Activated T-cell treated with anti-CD3 and anti-CD28 coated beads, Interleukin-2, amount 50 U/mL, for 4 hours (primary cell): ENCODE data around the gene UBAC2. TPM values are rescaled to one million over a fixed set of nuclear protein-coding genes. Genes with fewer than 3 reads are reported as not detected.

Experiments used
- ATAC-seq, 2 donors: fragments of 200-7000 bp; cut with Tn5 transposase; one replicate each; pipeline ENCODE4 v1.10.0; 2021
- DNase-seq: peaks from one replicate; pipeline ENCODE4 v3.0.0-alpha.2; 2020
- H3K27me3 Mint-ChIP-seq: one replicate; pipeline ENCODE4 v1.8.0; 2021; ENCODE audit warnings: low read depth, mixed read lengths
- H3K36me3 Mint-ChIP-seq: one replicate; pipeline ENCODE4 v1.8.0; 2022; ENCODE audit warnings: mixed read lengths; ENCODE audit not compliant: insufficient read depth
- H3K4me1 Mint-ChIP-seq: one replicate; pipeline ENCODE4 v1.8.0; 2021; ENCODE audit warnings: low read depth, mixed read lengths
- H3K4me3 Mint-ChIP-seq: one replicate; pipeline ENCODE4 v1.8.0; 2021; ENCODE audit warnings: mild to moderate bottlenecking, moderate library complexity, mixed read lengths
- H3K9me3 Mint-ChIP-seq: one replicate; pipeline ENCODE4 v1.8.0; 2021; ENCODE audit warnings: mixed read lengths
- total RNA-seq, 3 donors: library from RNA; stranded (reverse); gene quantifications; one replicate each; pipeline ENCODE4 v1.2.1, GENCODE V29; 2021

UBAC2 gene
- total RNA-seq, 3 donors from 2014 or later: 48.5 to 50.4 (median 49.1) TPM

GRCh38 chr13:99301913-99302636 is 101.4 kb downstream of the UBAC2 start:
- H3K4me1 Mint-ChIP-seq: peaks cover 75% of the 10 kb centered on the region
- ATAC-seq: no peak
- peak overlapping the region; percentile 94 for H3K4me3 Mint-ChIP-seq
- no peaks in the 10 kb centered on the region for H3K9me3 Mint-ChIP-seq
- peaks cover 33% of the 10 kb centered on the region for H3K36me3 Mint-ChIP-seq
- H3K27me3 Mint-ChIP-seq: no peaks in the 10 kb centered on the region
- no peak for DNase-seq

- DNase-seq (no peak), ATAC-seq (no peak)
- Mint-ChIP-seq H3K4me1 (peaks cover 75% of the 10 kb centered on the region), H3K27me3 (no peaks in the 10 kb centered on the region), H3K9me3 (no peaks in the 10 kb centered on the region), H3K4me3 (peak overlapping the region; percentile 94), H3K36me3 (peaks cover 30% of the 10 kb centered on the region)
Measured at GRCh38 chr13:99302637-99303505, 102.2 kb downstream of the UBAC2 start.

GRCh38 chr13:99303863-99304521 is 103.3 kb downstream of the UBAC2 start:
- peak; percentile 4 to 15 for ATAC-seq
- Mint-ChIP-seq H3K36me3 (peaks cover 34% of the 10 kb centered on the region), H3K4me1 (peaks cover 75% of the 10 kb centered on the region), H3K4me3 (peak overlapping the region; percentile 94), H3K27me3 (no peaks in the 10 kb centered on the region), H3K9me3 (no peaks in the 10 kb centered on the region)
- peak; percentile 37 for DNase-seq

DNA sequence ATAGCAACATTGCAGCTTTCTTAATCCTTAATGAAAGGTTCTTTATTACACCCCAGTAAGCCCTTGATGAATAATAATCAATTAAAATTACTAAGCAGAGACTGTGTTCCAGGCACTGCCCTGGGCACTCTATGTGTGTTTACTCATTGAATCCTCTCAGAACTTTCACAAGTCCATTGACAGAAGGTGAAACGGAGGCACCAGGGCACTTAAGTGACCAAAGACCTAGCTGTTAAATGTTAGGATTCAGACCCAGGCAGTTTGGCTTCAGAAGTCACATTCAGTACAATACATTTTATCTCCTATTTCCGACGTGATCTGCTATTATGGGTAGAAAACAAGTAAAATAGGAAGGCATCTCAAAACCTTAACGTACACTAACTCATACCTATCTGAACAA is 103.9 kb downstream of the UBAC2 start:
- H3K4me1 Mint-ChIP-seq: peaks cover 76% of the 10 kb centered on the region
- peaks cover 32% of the 10 kb centered on the region for H3K36me3 Mint-ChIP-seq
- DNase-seq (no peak), ATAC-seq (no peak)
- H3K27me3 Mint-ChIP-seq: no peaks in the 10 kb centered on the region
- H3K4me3 Mint-ChIP-seq: peak overlapping the region; percentile 94
- no peaks in the 10 kb centered on the region for H3K9me3 Mint-ChIP-seq

GRCh38 chr13:99305158-99305557 is 104.5 kb downstream of the UBAC2 start:
- H3K4me3 Mint-ChIP-seq: peak overlapping the region; percentile 94
- DNase-seq: no peak
- H3K9me3 Mint-ChIP-seq: no peaks in the 10 kb centered on the region
- ATAC-seq: no peak
- H3K4me1 Mint-ChIP-seq: peaks cover 76% of the 10 kb centered on the region
- no peaks in the 10 kb centered on the region for H3K27me3 Mint-ChIP-seq
- H3K36me3 Mint-ChIP-seq: peaks cover 29% of the 10 kb centered on the region

DNA sequence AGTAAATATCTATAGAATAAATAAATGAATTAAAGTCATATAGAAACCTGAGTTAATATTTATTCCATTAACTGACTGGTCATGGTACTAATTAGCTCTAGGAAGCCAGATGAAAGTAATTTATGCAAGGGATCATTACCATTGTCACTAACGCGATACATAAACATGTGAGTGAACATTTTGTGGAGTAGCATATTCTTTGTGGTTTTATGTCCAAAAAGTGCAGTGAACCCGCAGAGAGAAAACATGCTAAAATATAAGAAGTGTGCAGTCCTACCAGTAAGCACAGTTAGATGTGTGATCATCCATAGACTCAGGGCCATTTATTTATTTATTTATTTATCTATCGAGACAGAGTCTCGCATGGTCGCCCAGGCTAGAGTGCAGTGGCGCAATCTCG is 104.9 kb downstream of the UBAC2 start:
- no peaks in the 10 kb centered on the region for H3K27me3 Mint-ChIP-seq
- ATAC-seq: no peak
- H3K9me3 Mint-ChIP-seq: no peaks in the 10 kb centered on the region
- peak overlapping the region; percentile 94 for H3K4me3 Mint-ChIP-seq
- H3K4me1 Mint-ChIP-seq: peaks cover 76% of the 10 kb centered on the region
- DNase-seq: no peak
- H3K36me3 Mint-ChIP-seq: peaks cover 28% of the 10 kb centered on the region

DNA sequence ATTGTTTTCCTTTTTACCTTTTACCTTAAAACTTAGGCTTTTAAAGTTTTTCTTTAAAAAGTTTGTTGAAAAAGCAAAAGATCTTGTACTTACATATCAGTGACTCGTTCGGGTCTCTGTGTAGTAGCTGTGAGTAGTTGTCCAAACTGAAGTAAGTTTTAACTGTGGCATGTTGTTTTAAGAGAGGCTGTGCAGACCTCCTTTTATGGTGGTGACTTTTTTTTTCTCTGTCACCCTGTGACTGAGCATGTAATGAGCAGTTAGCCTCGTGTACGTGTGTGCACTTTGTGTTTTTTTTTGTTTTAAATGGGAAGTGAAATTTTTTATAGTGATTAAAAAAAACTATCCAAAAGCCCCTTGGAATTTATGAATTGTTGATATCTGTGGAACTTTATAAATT is 106.6 kb downstream of the UBAC2 start, which contains the start of gene GPR183:
Gene GPR183, minus strand, starts transcription at position 153 of the 400 bp plus-strand sequence. CDS start 11,254 bp downstream, outside the sequence.
- Mint-ChIP-seq H3K4me1 (peaks cover 82% of the 10 kb centered on the region), H3K36me3 (peaks cover 29% of the 10 kb centered on the region), H3K27me3 (no peaks in the 10 kb centered on the region), H3K9me3 (no peaks in the 10 kb centered on the region), H3K4me3 (peak within 1 kb of the TSS; percentile 94)
- DNase-seq (no peak), ATAC-seq (peak; percentile 28 to 37)

GRCh38 chr13:99307648-99308339 is 107.1 kb downstream of the UBAC2 start:
- Mint-ChIP-seq H3K4me3 (peak overlapping the region; percentile 94), H3K27me3 (no peaks in the 10 kb centered on the region), H3K36me3 (peaks cover 32% of the 10 kb centered on the region), H3K4me1 (peaks cover 81% of the 10 kb centered on the region), H3K9me3 (no peaks in the 10 kb centered on the region)
- DNase-seq: peak; percentile 52
- peak; percentile 85 to 86 for ATAC-seq

GRCh38 chr13:99308471-99309087 is 107.9 kb downstream of the UBAC2 start:
- ATAC-seq (no peak), DNase-seq (no peak)
- Mint-ChIP-seq H3K27me3 (no peaks in the 10 kb centered on the region), H3K4me1 (peaks cover 81% of the 10 kb centered on the region), H3K9me3 (no peaks in the 10 kb centered on the region), H3K36me3 (peaks cover 34% of the 10 kb centered on the region), H3K4me3 (peak overlapping the region; percentile 94)

- DNase-seq (no peak), ATAC-seq (no peak)
- Mint-ChIP-seq H3K9me3 (no peaks in the 10 kb centered on the region), H3K36me3 (peaks cover 22% of the 10 kb centered on the region), H3K4me1 (peaks cover 87% of the 10 kb centered on the region), H3K27me3 (no peaks in the 10 kb centered on the region), H3K4me3 (peak overlapping the region; percentile 69)
Measured at GRCh38 chr13:99310382-99311031, 109.9 kb downstream of the UBAC2 start.

DNA sequence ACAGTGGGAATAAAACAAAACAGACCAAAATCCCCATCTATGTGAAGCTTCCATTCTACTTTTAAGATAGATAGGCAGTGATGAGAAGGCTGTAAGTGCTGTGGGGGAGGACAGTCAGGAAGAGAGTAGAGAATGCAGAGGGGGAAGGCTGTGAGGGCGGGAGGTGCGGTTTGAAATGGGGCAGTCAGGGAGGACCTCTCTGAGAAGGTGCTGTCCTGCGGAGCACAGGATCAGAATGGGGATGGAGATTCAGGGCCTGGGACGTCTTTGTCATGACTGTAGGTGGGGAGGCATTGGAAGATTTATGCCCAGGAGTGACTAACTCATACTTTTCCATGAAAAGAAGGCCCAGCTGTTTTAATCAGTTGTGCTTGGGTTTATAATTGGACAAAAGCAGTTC is 110.5 kb downstream of the UBAC2 start:
- ATAC-seq (no peak), DNase-seq (no peak)
- Mint-ChIP-seq H3K9me3 (no peaks in the 10 kb centered on the region), H3K27me3 (no peaks in the 10 kb centered on the region), H3K36me3 (peaks cover 20% of the 10 kb centered on the region), H3K4me3 (peak overlapping the region; percentile 69), H3K4me1 (peaks cover 89% of the 10 kb centered on the region)

DNA sequence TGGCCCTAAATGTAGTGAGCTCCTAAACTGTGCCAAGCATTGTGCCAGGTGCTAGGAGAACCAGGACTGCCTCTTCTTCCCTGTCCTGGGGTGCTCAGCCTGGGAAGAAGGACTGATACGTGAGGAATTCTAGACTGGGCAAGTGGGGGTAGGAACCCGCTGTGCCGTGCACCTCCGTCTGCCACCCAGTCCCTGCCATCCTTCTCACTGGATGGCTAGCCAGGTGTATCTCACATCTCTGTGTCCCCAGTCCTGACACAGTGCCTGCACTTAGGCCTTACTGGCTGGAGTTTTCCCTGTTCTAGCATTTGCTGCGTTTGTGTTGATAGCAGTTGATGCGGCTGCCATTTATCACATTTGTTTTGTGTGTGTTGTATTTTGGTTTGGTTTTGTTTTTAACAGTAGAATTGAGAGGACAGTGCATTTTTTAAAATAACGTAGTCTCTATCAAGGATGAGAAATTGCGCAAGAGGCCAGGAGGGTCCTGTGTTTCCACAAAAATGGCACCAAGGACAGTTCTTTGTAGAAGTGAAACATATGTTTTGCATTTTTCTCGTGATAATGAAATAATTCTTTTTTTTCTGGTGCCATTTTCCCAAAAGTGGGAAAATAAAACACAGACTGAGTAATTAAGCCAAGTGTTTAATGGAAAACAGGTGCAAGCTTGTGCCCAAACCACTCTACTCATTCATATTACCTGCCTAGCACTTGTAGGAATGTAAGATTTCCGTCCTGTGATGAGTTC is 111.3 kb downstream of the UBAC2 start:
- Mint-ChIP-seq H3K4me3 (peak overlapping the region; percentile 32), H3K36me3 (peaks cover 23% of the 10 kb centered on the region), H3K27me3 (no peaks in the 10 kb centered on the region), H3K4me1 (peaks cover 92% of the 10 kb centered on the region), H3K9me3 (no peaks in the 10 kb centered on the region)
- DNase-seq (no peak), ATAC-seq (no peak)
